GM18499 (cell line): ENCODE results near the gene RSF1.

ENCODE experiments used
- ATAC-seq: cut with Tn5 transposase; IDR thresholded peaks from one replicate; pipeline ENCODE4 v1.9.1; 2021; ENCODE audit warnings: moderate number of reproducible peaks; ENCODE audit not compliant: insufficient read depth, unreplicated experiment

RSF1 gene

DNA sequence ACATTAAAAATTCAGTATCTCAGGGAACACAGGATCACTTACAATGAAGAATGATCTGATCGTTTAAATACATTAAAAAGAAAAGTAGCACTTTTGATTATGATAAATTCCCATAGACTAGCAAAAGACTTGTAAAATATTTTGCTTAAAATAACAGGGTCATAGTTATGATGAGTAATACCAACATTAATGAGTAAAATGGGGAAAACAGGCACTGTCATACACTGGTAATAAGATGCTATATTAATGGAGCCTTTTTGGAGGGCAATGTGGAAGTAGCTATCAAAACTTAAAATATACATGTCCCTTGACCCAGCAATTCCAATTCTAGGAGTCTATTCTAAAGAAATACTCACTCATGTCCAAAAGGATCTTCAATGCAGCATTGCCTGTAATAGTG is 121.1 kb downstream of the RSF1 start:
- ATAC-seq: no peak

DNA sequence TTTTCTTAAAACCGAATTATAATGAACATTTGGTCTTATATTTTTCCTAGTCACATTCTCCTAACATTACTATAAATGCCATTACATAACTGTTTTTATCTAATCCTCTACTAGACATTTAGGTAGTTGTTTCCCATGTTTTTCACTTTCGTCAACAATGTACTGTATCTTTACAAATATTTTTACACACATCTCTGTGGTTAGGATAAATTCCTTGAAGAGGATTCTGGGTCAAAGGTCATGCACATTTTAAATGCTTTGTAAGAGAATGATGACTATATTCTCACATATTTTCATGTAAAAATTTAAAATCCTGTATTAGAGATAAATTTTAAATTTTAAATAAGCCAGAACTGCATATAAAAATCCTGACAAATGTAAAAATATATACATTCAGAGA is 121.6 kb downstream of the RSF1 start:
- ATAC-seq: no peak

DNA sequence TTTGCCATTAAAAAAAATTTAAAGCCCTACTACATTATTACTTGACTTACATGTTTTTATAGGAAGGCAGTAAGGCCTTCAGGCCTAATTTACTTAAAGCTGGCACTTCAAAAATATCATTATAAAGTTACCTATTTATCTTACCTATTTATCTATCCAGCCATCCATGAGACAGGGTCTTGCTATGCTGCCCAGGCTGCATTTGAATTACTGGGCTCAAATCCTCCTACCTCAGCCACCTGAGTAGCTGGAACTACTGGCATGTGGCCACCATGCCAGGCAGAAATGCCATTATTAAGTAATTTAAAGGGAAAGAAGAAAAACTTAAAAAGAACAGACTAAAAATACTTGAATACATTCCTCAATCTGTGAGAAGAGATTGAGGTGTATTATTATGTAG is 122.7 kb downstream of the RSF1 start:
- no peak for ATAC-seq

DNA sequence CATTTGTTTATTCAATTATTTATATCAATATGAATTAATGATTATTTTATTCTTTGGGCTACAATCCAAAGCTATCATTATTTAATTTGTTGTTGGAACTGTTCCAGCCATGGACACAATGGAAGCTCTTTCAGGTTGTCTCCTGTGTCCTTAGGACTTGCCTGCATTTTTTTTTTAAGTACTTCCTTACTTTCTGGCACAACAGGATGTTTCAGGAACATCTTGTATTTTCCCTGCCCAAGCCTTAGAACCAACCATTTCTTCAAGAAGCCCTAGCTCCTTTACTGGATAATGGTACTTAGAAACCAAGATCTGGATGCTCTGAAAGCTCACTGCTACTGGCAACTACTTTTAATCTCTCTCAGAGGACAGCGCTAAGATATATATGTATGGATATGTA is 125.1 kb downstream of the RSF1 start:
- no peak for ATAC-seq

DNA sequence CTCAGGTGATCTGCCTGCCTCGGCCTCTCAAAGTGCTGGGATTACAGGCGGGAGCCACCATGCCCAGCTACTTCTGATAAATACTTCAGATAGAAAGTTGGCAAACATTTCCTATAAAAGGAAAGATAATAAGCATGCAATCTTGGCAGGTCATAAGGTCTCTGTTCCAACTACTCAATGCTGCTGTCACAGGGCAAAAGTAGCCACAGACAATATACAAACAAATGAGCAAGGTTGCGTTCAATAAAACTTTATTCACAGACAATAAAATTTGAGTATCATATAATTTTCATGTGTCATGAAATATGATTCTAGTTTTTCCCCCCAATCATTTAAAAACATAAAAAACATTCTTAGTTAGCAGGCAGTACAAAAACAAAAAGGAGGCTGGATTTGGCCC is 129.9 kb downstream of the RSF1 start:
- no peak for ATAC-seq

DNA sequence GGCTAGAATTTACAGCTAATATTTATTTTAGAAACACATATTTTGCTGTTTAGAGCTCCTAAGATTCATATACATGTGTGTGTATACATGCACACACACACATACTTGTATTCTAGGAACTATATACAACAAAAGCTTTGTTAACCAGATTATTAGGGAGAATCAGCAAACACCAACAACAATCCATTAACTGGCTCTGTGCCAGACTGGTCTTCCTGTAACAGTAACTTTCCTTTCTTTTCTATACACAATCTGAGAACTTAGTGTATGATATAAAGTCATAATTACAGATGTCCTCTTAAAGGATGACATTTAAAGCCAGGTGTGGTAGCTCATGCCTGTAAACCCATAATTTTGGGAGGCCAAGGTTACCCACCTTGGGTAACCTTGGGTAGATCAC is 133.4 kb downstream of the RSF1 start:
- no peak for ATAC-seq

DNA sequence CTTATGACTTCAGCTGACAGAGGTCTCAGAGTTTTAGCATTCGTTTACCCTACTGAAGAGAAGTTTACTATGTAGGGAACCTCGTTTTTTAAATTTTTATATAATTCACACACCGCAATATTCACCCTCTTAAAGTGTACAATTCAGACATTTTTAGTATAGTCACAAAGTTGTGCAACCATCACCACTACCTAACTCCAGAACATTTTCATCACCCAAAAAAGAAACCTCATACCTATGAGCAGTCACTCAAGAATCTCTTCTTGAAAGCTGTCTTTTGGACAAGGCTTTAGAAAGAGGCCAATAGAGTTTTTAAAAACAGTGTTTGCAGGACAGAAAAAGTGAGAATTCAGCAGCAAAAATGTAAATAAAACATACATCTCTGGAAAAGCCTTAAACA is 143.4 kb downstream of the RSF1 start:
- no peak for ATAC-seq

DNA sequence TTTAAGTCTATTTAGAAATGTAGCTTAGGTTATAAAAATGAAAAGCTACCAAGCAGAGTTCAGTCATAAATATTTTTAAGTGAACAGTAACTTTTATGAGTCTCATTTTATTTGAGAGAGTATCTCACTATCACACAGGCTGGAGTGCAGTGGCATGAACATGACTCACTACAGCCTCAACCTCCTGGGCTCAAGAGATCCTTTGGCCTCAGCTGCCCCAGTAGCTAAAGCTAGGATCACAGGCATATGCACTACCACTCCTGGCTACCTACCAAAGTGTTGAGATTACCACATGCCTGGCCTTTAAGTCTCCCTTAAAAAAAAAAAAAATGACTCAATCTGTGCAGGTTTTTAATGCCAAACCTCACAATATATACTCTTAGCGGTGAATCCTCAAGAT is 148.3 kb downstream of the RSF1 start:
- no peak for ATAC-seq

DNA sequence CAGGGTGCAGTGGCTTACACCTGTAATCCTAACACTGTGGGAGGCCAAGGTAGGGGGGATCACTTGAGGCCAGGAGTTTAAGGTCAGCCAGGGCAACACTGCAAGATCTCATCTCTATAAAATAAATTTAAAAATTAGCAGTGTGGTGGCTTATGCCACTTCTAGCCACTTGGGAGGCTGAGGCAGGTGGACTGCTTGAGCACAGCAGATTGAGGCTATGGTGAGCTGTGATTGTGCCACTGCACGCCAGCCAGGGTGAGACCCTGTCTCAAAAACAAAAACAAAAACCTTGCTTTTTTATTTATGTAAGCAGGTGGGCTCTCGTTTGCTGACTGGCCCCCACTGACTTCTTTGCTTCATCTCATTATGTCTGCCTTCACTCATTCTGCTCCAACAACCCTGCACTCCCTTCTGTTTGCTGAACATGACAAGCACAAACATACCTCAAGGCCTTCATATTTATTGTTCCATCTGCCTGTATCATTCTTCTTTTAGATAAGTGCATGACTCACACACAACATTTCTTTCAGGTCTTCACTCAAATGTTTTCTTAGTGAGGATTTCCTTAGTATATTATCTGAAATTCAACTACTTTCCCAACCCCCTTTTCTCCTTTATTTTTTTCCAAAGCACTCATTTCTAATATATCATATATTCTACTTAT is 150.5 kb downstream of the RSF1 start:
- no peak for ATAC-seq

DNA sequence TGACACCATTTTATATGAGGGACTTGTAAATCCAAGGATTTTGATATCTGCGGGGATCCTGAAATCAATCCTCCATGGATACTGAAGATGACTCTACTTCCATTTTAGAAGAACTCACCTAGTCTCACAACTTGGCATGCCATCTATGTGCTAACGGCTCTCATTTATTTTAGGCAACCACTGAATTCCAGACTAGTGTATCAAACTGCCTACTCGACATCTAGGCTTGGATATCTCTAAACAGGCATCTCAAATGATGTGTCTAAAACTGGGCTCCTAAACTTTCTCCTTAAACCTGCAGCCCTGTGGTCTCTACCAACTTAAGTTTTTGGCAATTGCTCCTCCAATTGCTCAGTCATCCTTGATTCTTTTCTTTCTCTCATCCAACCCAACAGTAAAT is 151.8 kb downstream of the RSF1 start:
- ATAC-seq: no peak

DNA sequence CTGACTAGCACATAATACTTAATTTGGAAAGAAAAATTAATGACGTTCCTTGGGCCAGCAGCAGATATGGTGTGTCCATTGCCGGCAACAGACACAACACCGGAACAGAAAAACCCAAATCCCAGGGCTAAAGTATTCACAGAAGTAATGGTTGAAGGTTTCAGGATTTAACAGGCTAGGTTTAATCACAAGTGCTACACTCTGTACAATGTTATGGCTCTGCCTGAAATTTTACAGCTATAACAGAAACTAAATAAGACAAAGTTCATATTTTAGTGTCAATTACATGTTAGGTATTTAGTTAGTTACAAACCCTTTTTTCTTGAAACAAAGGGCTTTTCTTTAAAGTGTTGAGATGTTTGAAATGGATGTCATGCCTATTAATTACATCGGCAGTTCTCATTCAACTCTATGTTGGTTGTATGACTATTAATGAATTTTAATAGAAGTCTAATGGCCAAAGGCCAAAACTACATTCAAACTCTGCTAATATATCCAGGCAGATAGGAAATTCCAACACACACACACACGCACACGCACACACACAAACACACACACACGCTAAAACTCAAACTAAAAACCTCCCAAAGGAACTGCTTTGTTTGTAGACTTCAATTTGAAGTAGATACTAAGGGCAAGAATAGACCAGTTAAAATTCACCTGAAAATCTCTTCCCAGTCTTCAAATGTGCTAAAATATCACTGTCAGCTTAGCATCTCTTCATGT is 155.1 kb downstream of the RSF1 start:
- ATAC-seq: no peak

DNA sequence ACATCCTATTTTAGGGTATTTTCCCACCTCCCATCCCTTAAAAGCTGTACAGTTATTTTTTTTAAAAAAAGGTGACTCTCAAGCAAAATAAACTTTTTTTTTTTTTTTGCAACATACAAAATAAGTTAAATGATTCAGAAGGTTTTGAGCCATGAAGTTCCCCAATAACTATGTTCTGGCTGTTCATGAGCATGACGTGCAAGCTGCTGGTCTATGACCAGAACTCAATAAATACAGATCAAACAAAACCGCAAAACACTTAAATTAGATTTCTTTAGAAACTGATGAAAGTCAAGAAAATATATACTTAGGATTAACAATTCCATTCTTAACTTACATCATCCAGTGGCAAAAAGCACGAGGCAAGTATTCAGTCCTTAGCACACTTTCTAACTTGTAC is 158.9 kb downstream of the RSF1 start:
- no peak for ATAC-seq

DNA sequence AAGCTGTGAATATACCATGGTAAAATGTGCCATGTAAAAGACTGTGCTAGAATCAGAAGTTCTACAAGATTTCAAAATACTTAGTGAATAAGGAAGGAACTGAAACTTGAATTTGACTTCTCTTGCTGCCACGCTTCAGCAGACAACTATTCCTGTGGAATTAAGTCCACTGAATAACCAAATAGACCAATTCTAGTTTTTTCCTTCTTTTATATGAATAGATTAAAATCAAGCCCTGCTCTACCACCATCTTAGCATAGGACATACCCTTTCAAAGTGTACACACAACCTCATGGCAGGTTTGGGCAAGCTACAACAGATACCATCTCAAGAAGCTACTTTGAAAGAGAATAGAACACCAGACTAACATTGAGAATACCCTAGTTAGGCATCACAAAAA is 159.6 kb downstream of the RSF1 start:
- no peak for ATAC-seq

DNA sequence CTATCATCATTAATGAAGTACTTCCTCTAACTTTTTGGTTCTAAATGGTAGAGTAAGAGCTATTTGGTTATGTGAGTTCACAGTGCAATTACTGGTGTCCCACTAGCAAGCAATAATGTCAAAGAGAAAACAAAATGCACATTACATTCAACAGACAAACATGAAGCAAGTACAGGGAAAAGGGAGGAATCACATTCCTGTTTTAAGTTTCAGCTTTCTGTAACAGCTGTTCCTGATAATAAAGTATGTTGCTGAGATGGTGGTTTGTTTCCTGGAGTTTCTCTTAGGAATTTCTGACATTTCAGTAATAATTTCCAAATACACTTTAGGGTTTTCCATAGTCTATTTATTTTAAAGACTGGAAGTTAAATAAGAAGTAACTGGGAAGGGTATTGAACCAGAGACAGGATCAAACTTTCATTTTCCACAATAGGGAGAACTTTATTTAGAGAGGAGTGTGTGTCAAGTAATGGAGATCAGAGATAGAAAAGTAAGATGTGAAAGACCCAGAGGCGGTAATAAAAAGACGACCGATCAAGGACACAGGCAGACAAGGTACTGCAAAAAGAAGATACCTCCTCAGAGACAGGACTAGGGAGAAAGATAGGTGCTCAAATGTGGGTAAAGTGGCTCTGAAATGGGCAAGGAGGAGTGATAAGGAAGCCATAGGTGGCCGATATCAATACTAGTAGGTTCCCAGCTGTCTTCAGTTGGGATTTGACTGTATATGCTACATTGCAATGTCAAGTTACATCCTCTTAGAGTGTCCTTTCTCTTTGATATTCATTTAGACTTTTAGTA is 162.1 kb downstream of the RSF1 start:
- no peak for ATAC-seq

DNA sequence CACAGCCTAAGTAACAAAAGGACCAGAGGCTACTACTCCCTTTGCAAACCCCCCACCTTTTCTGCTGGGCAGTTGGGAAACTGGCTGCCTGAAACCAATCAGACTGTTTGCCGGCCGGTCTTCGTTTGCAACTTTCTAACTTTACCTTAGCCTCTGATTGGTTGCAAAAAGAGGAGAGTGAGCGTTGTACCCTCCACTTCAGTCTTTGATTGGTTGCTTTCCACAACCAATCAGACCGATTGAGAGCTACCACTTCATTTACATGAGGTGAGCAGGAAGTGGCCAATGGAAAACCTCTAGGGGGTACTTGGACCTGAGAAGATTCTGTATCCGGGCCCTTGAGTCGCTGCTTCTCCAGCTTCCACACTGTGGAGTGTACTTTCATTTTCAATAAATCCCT is 164.2 kb downstream of the RSF1 start:
- no peak for ATAC-seq

DNA sequence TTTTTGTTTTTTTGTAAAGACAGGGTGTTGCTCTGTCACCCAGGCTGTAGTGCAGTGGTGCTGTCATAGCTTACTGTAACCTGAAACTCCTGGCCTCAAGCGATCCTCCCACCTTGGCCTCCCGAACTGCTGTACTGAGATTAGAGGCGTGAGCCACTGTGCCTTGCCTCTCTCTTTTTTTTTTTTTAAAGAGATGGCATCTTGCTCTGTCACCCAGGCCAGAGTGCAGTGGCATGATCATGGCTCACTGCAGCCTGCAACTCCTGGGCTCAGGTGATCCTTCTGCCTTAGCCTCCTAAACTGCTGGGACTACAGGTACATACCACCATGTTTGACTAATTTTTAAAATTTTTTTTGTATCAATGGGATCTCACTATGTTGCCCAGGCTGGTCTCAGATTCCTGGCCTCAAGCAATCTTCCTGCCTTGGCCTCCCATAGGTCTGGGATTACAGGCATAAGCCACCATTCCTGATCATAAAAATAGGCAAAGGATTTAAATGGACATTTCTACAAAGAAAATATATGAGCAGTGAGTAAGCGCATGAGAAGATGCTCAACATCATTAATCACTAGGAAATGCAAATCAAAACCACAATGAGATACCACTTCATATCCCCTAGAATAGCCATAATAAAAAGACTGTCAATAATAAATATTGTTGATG is 165.6 kb downstream of the RSF1 start:
- no peak for ATAC-seq

DNA sequence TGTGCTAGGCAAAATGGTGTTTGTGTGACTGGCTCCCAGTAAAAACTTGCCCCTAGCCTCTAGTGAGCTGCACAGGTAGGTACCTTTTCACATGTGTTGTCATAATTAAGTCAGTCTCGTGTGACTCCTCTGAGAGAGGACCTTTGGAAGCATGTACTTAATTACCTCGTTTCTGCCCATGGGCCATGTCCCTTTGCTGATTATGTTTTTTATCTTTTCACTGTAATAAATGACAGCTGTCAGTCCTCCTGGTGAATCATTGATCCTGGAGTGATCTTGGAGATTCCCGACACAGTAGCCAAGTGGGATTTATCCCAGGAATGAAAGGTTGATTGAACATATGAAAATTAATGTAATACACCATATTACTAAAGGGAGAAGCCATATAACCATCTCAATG is 170.4 kb downstream of the RSF1 start:
- no peak for ATAC-seq

DNA sequence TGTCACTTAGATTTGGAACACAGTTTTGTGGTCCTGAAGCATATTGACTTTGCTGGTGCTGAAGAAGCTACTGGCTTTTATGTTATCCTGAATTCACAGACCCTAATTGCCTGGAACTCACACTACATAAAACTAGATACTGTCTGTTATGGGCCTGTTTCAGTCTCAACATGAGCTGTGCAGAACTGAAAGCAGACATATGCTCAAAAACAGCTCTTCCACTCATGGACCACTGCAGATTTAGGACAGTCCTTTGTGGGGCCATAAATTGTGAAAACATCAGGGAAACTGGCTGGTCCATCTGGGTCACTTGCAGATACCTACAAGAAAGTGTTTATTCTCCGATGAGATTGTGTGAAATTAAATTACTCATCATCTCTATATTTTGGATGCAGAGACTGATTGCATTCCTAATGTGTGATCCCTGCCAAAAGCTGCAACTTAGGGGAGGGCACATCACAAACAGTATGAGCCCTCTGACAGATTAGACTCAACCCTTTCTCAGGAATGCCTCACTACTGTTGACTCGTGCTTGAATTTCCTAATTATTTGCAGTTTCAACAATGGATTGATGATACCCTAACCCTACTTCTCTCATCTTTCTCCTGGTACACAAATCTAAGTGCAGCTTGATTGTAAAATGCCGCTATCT is 172.7 kb downstream of the RSF1 start:
- no peak for ATAC-seq

DNA sequence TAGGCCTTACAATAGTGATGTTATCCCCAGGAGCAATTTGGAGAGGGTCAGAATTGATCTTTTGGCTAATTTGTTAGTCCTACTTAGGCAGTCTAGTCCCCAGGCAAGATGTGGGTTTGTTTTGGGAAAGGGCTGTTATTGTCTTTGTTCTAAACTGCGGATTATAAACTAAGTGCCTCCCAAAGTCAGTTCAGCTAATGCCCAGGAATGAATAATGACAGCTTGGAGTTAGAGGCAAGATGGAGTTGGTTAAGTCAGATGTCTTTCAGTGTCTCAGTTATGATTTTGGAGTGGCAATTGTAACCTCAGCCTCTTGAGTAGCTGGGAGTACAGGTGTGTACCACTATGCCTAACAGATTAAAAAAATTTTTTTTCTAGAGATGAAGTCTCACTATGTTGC is 175.6 kb downstream of the RSF1 start:
- ATAC-seq: no peak

DNA sequence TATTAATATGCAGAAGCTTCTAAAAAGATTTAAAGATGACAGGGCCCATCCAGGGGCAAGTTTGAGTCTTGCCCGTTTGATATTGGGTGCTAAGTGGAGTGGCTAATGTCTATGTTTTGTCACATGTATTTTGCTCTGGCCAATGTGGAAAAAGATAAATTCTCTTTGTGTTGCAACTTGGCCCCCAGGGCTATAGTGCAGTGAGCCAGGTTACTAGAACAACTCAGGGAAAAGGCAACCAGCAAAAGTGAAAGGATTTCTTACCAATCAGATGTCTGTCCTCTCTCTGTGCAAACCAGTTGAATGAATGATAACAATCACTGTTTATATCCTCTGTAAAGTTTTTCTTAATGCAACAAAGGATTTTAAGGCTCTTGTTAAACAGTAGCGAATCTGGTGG is 178.3 kb downstream of the RSF1 start:
- no peak for ATAC-seq
